ENCODE data around the gene KRT20.

The KRT20 gene

GRCh38 chr17:40849723-40850122 is 35.3 kb downstream of the KRT20 start:
- H3K9ac ChIP-seq = no peak overlapping the region
- H3K4me1 ChIP-seq (ENCODE audit: low read depth, poor library complexity, severe bottlenecking) = peaks cover 11% of the 10 kb centered on the region
- H3K4me3 ChIP-seq (IDR thresholded peaks at IDR 0.05; ENCODE audit: insufficient read depth, low read depth, low read length) = no peak overlapping the region
- H2AFZ ChIP-seq (ENCODE audit: low read depth) = no peak overlapping the region
- H3K36me3 ChIP-seq (ENCODE audit: insufficient read depth) = no peaks in the 10 kb centered on the region
- no peak overlapping the region for H3K4me2 ChIP-seq
- H3K27ac ChIP-seq = no peak overlapping the region
- no peak for TF ChIP-seq CTCF (conservative IDR thresholded peaks at IDR 0.05; ENCODE audit: low read depth, low read length)
- no peaks in the 10 kb centered on the region for H4K20me1 ChIP-seq (ENCODE audit: insufficient read depth)
- H3K79me2 ChIP-seq (ENCODE audit: insufficient read depth, low read depth) = no peaks in the 10 kb centered on the region
- no peaks in the 10 kb centered on the region for H3K27me3 ChIP-seq (ENCODE audit: insufficient read depth, low read depth)

GRCh38 chr17:40848583-40849235 is 36.3 kb downstream of the KRT20 start:
- Histone ChIP-seq H3K4me3 (IDR thresholded peaks at IDR 0.05; ENCODE audit: insufficient read depth, low read depth, low read length) (no peak overlapping the region), H2AFZ (ENCODE audit: low read depth) (no peak overlapping the region), H4K20me1 (ENCODE audit: insufficient read depth) (no peaks in the 10 kb centered on the region), H3K4me1 (ENCODE audit: low read depth, poor library complexity, severe bottlenecking) (peaks cover 11% of the 10 kb centered on the region), H3K9ac (no peak overlapping the region), H3K27me3 (ENCODE audit: insufficient read depth, low read depth) (no peaks in the 10 kb centered on the region), H3K27ac (no peak overlapping the region), H3K79me2 (ENCODE audit: insufficient read depth, low read depth) (no peaks in the 10 kb centered on the region), H3K4me2 (no peak overlapping the region), H3K36me3 (ENCODE audit: insufficient read depth) (no peaks in the 10 kb centered on the region)
- TF ChIP-seq CTCF (conservative IDR thresholded peaks at IDR 0.05; ENCODE audit: low read depth, low read length) = no peak

GRCh38 chr17:40846515-40847144 is 38.4 kb downstream of the KRT20 start:
- H3K4me2 ChIP-seq = no peak overlapping the region
- no peaks in the 10 kb centered on the region for H3K36me3 ChIP-seq (ENCODE audit: insufficient read depth)
- H3K79me2 ChIP-seq (ENCODE audit: insufficient read depth, low read depth) = no peaks in the 10 kb centered on the region
- no peaks in the 10 kb centered on the region for H4K20me1 ChIP-seq (ENCODE audit: insufficient read depth)
- no peak overlapping the region for H3K9ac ChIP-seq
- no peak overlapping the region for H3K27ac ChIP-seq
- H3K4me3 ChIP-seq (IDR thresholded peaks at IDR 0.05; ENCODE audit: insufficient read depth, low read depth, low read length) = no peak overlapping the region
- no peak for TF ChIP-seq CTCF (conservative IDR thresholded peaks at IDR 0.05; ENCODE audit: low read depth, low read length)
- H3K27me3 ChIP-seq (ENCODE audit: insufficient read depth, low read depth) = no peaks in the 10 kb centered on the region
- no peak overlapping the region for H2AFZ ChIP-seq (ENCODE audit: low read depth)
- H3K4me1 ChIP-seq (ENCODE audit: low read depth, poor library complexity, severe bottlenecking) = peaks cover 11% of the 10 kb centered on the region

- no peaks in the 10 kb centered on the region for H3K27me3 ChIP-seq (ENCODE audit: insufficient read depth, low read depth)
- no peaks in the 10 kb centered on the region for H3K36me3 ChIP-seq (ENCODE audit: insufficient read depth)
- peaks cover 11% of the 10 kb centered on the region for H3K4me1 ChIP-seq (ENCODE audit: low read depth, poor library complexity, severe bottlenecking)
- no peak overlapping the region for H2AFZ ChIP-seq (ENCODE audit: low read depth)
- no peaks in the 10 kb centered on the region for H3K79me2 ChIP-seq (ENCODE audit: insufficient read depth, low read depth)
- H3K4me3 ChIP-seq (IDR thresholded peaks at IDR 0.05; ENCODE audit: insufficient read depth, low read depth, low read length) = no peak overlapping the region
- H3K9ac ChIP-seq = no peak overlapping the region
- no peaks in the 10 kb centered on the region for H4K20me1 ChIP-seq (ENCODE audit: insufficient read depth)
- no peak overlapping the region for H3K27ac ChIP-seq
- H3K4me2 ChIP-seq = no peak overlapping the region
- TF ChIP-seq CTCF (conservative IDR thresholded peaks at IDR 0.05; ENCODE audit: low read depth, low read length) = no peak
Measured at GRCh38 chr17:40844671-40845107, 40.4 kb downstream of the KRT20 start.

Measured in KMS-11 (cell line).